Measurements from ENCODE around the gene NHLRC4.

Gene NHLRC4, protein sequence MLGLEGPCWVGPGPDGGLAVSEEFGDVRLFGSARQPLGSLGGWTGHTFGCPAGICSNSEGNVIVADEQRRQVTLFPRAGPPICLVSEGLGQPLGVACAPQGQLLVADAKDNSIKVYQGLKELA

DNA sequence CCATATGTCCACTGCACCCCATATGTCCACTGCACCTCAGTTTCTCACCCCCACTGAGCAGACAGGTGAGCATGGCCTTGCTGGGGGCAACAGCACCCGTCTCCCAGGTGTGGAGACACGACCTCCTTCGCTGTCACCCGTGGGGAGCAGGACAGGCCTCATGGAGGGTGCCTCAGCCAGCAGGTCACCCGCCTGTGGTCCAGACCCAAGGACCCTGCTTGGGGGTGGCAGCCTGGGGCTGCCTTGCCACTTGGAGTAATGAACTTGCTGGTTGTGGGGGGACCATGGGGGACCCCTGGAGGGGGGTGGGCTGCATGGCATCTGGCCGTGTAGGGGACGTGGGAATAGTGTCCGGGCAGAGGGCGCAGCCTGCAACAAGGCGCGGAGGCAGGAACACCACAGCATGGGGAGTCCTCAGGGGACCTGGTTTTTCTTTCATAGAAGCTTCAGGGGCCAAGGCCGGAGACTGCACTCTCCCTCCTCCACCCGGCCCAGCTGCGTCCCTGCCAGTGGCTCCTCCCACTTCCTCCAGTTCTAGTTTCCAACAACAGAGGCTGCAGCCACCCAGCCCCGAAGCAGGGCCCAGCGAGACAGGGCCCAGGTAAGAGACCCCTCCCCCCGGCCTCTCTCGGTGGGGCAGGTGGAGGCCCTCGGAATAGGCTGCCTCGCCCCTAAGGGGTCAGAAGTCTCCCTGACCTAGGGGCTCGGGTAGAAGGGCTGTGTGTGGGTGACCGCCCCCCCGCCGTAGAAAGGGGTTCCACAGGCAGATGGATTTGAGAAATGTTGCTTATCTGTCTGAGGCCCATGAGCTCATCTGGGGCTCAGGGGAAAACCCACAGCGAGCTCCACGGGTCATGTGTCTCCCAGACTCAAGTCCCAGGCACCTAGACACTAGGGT, at the start of gene NHLRC4:
NHLRC4 (plus strand) TSS at position 531 of the 898 bp plus-strand sequence. CDS start 1,043 bp downstream, outside the sequence.
- TF ChIP-seq, protein P1, sequence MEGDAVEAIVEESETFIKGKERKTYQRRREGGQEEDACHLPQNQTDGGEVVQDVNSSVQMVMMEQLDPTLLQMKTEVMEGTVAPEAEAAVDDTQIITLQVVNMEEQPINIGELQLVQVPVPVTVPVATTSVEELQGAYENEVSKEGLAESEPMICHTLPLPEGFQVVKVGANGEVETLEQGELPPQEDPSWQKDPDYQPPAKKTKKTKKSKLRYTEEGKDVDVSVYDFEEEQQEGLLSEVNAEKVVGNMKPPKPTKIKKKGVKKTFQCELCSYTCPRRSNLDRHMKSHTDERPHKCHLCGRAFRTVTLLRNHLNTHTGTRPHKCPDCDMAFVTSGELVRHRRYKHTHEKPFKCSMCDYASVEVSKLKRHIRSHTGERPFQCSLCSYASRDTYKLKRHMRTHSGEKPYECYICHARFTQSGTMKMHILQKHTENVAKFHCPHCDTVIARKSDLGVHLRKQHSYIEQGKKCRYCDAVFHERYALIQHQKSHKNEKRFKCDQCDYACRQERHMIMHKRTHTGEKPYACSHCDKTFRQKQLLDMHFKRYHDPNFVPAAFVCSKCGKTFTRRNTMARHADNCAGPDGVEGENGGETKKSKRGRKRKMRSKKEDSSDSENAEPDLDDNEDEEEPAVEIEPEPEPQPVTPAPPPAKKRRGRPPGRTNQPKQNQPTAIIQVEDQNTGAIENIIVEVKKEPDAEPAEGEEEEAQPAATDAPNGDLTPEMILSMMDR (conservative IDR thresholded peaks at IDR 0.05; ENCODE audit: control insufficient read depth, insufficient read depth, low read depth, low read length), result no peak
- DNase-seq (ENCODE audit: low read depth), result peak; percentile 54
- H3K4me3 ChIP-seq (ENCODE audit: control insufficient read depth, low read depth, low read length), result no peak within 1 kb of the TSS

DNA sequence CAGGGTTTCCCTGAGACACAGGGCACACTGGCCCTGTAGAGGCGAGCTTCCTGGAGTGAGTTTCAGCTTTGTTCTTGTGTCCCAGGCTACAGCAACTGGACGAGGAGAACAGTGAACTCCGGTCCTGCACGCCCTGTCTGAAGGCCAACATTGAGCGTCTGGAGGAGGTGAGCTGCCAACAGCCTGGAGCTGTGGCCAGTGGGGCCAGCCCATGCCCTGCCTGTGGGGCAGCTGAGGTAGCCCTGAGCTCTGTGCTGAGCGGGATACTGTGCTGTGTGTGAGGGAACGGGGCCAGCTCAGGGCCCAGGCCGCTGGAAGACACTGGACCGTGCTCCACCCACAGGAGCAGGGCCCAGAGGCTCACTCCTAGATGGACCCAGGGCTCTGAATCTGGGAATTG, 47.9 kb upstream of the NHLRC4 start:
- TF ChIP-seq, protein P1 (conservative IDR thresholded peaks at IDR 0.05; ENCODE audit: control insufficient read depth, insufficient read depth, low read depth, low read length), result no peak

DNA sequence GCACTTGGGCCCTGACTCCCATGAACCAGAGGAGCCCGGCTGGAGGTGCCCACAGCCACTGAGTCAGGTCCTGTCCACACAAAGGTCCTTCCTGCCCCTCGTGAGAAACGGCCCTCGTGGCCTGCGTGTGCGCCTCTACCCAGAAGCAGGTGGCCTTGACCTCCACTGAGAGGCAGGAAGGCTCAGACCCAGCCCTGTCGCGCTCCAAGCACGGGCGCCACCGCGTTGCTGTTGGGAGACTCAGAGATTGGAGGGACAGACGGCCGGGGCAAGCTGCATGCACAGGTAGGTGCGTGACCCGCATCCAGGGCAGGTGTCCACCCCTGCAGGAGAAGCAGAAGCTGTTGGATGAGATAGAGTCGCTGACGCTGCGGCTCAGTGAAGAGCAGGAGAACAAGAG, 47.4 kb upstream of the NHLRC4 start:
- no peak overlapping the region for H3K4me3 ChIP-seq (ENCODE audit: control insufficient read depth, low read depth, low read length)
- no peak for DNase-seq (ENCODE audit: low read depth)
- TF ChIP-seq, protein P1 (conservative IDR thresholded peaks at IDR 0.05; ENCODE audit: control insufficient read depth, insufficient read depth, low read depth, low read length), result no peak

More for the DNA sequence above, 47.9 kb upstream of the NHLRC4 start:
- no peak overlapping the region for H3K4me3 ChIP-seq (ENCODE audit: control insufficient read depth, low read depth, low read length)
- no peak for DNase-seq (ENCODE audit: low read depth)

DNA sequence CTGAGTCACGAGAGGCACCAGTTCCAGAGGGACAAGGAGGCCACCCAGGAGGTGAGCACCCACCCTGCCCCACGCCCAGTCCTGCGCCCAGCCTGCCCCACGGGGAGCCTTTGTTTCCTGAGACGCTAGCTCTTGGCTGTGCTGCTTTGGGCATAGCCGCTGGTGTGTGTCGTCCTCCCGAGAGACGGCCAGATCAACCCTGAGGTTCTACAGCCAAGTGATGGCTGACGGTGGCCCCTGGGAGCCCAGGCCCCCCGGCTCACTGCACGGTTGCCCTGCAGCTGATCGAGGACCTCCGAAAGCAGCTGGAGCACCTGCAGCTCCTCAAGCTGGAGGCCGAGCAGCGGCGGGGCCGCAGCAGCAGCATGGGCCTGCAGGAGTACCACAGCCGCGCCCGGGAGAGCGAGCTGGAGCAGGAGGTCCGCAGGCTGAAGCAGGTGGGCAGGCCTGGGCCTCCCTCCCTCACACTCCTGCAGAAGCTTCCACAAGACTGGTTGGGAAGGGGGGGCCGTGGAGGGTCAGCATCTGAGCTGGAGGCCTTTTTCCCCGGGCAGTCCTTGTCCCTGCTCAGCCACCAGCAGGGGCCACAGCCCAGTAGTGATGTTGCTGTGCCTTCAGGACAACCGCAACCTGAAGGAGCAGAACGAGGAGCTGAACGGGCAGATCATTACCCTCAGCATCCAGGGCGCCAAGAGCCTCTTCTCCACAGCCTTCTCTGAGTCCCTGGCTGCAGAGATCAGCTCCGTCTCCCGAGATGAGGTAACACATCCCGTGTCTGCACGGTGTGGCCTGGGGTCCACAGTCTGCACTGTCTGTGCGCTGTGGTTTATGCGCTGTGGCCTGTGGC, 46.7 kb upstream of the NHLRC4 start:
- DNase-seq (ENCODE audit: low read depth), result no peak
- TF ChIP-seq, protein P1 (conservative IDR thresholded peaks at IDR 0.05; ENCODE audit: control insufficient read depth, insufficient read depth, low read depth, low read length), result no peak
- H3K4me3 ChIP-seq (ENCODE audit: control insufficient read depth, low read depth, low read length), result no peak overlapping the region

DNA sequence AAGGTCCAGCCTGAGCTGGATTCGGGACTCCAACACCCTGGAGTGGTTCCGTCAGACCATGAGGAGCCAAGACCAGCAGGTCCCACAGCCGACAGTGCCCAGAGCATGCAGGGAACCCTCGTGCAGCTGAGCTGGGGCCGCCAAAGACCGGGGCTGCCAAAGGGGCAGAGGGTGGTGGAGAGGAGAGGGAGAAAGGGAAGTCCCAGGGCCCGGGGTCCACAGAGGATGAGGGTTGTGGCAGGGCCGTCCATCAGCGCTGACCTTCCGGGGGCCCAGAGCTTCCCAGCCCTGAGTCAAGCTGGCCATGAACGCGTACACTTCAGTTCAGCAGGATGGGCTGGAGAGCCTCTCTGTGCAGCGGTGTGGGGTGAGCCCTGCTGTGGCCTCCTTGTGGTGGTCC, 46.0 kb upstream of the NHLRC4 start:
- TF ChIP-seq, protein P1 (conservative IDR thresholded peaks at IDR 0.05; ENCODE audit: control insufficient read depth, insufficient read depth, low read depth, low read length), result no peak
- DNase-seq (ENCODE audit: low read depth), result no peak
- H3K4me3 ChIP-seq (ENCODE audit: control insufficient read depth, low read depth, low read length), result no peak overlapping the region

DNA sequence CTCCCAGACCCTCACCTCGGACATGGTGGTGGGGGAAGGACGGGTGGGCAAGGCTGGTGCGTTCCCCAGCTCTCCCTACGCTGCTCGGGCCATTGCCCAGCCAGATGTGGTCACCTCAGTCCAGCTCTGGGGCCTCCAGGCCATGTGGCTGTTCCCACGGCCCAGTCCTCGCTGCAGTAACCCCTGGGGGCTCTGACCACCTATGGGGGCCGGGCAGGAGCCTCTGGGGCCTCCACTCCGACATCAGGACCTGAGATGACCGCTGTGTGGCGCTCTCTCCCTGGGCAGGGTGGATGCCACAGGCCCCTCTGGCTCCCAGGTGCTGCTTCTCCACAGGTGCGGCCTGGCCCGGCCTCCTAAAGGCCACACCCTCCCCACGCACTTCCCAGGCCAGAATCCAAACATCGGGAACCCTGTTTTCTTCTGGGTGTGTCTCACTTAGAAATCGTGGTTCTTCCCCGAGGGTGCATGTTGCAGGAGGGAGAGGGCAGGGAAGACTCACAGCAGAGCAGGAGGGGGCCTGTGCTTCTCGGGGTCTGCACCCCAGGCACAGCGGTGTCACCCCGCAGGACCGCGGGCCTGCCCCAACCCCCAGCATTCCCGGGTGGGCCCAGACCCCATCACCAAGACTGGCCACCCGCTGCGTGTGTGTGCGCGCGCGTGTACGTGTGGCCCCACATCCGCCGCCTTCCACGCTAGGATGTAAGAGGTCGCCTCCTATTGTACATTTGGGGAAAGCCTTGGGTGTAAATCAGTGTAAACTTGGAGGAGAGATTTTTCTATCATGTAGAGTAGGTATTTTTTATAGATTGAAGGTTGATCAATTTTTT, 45.2 kb upstream of the NHLRC4 start:
- no peak for DNase-seq (ENCODE audit: low read depth)
- no peak overlapping the region for H3K4me3 ChIP-seq (ENCODE audit: control insufficient read depth, low read depth, low read length)
- TF ChIP-seq, protein P1 (conservative IDR thresholded peaks at IDR 0.05; ENCODE audit: control insufficient read depth, insufficient read depth, low read depth, low read length), result no peak
